C4-2B (cell line): Measurements from ENCODE around the gene LMAN2.

Experiments
- H3K27ac ChIP-seq: fragments of 450-650 bp; 2 replicates; pipeline ENCODE4 v1.5.1; 2017
- ZFX ChIP-seq: fragments of 450-650 bp; IDR thresholded peaks from 2 replicates; pipeline ENCODE4 v1.6.1; 2017
- TF ChIP-seq, protein P1 (sequence below): fragments of 450-650 bp; conservative IDR thresholded peaks from 2 replicates; pipeline ENCODE4 v1.5.1; 2017; ENCODE audit warnings: mild to moderate bottlenecking

Gene LMAN2

DNA sequence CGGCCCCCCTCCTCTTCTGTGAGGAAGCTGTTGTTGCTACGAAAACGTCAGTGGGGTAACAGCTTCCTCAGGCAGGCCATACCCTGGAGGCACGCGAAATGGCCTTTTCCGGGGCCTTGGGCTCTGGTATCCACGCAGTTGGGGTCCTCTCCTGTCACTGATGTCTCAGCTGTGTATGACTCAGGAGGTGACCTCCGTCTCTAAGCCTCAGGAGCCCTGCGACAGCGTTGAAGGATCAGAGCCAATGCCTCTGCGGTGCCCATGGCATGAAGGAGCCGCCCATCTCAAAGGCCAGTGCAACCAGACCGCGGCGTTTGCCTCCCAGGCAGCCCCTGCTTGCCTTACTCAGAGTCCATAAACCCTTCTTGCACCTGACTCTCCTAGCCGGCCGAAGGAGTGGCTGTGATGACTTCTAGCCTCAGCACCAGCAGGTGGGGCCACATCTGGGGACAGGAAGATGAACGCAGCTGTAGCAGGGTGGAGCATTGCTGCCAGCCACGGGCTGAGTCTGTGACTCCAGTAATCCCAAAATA lies 38.8 kb downstream of the LMAN2 start:
- peak overlapping the region; percentile 87 for H3K27ac ChIP-seq
- TF ChIP-seq ZFX: no peak
- TF ChIP-seq, protein P1, sequence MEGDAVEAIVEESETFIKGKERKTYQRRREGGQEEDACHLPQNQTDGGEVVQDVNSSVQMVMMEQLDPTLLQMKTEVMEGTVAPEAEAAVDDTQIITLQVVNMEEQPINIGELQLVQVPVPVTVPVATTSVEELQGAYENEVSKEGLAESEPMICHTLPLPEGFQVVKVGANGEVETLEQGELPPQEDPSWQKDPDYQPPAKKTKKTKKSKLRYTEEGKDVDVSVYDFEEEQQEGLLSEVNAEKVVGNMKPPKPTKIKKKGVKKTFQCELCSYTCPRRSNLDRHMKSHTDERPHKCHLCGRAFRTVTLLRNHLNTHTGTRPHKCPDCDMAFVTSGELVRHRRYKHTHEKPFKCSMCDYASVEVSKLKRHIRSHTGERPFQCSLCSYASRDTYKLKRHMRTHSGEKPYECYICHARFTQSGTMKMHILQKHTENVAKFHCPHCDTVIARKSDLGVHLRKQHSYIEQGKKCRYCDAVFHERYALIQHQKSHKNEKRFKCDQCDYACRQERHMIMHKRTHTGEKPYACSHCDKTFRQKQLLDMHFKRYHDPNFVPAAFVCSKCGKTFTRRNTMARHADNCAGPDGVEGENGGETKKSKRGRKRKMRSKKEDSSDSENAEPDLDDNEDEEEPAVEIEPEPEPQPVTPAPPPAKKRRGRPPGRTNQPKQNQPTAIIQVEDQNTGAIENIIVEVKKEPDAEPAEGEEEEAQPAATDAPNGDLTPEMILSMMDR: no peak; the same call in 1 of the 2 replicates

DNA sequence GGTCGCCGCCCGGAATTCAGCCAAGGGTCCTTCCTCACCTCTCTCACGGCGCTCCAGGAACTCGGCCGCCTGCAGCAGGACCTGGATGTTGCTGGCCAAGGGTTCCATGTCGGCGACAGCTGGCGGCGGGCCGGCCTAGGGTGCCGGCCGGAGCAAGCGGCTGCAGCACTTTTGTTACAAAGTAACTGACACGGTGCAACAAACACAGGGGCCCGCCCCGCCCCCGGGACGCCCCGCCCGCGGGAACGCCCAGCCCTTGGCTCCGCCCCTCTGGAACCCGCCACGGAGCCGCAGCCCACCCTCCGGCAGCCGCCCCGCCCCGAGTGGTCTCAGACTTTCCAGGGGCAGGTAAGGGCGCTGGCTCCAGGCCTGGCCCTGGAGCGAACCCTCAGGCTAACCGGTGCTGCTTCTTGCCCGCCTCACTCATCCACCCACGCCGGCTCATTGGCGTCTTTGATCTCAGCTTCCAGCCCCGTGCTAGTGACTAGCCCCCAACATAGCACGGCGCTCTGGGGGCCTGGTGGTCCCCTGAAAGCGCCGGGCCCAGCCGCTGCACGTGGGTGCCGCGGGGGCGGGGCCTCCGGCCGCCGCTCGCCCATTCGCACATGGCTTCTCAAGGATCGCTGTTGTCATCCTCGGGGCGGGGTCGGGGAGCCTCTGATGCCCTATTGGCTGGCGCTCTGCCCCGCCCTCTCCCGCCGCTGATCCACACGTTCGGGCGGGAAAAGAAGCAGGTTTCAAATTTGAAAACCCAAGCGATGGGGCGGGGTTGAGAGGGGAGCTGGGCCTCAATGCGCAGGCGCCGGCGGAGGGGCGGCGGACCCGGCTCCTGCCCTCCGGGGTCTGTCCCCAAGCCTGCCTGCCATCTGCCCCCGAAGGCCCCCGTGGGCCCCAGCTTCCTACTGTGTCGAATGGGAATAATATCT lies 39.5 kb downstream of the LMAN2 start, which contains the start of gene MXD3:
Gene MXD3 (minus strand): TSS at position 176 of the 926 bp plus-strand sequence. CDS start 68 bp downstream, at position 108.
- TF ChIP-seq ZFX: peak; percentile 60; the same call in 1 of the 2 replicates
- TF ChIP-seq, protein P1: no peak
- peak within 1 kb of the TSS; percentile 87 for H3K27ac ChIP-seq

- TF ChIP-seq, protein P1: no peak
- TF ChIP-seq ZFX: no peak; the same call in 1 of the 2 replicates
- H3K27ac ChIP-seq: peak overlapping the region; percentile 87
Observed at GRCh38 chr5:177311392-177311722, 40.1 kb downstream of the LMAN2 start.

- TF ChIP-seq ZFX: no peak
- TF ChIP-seq, protein P1: no peak
- H3K27ac ChIP-seq: peak overlapping the region; percentile 87
Observed at GRCh38 chr5:177310757-177311391, 40.6 kb downstream of the LMAN2 start.

DNA sequence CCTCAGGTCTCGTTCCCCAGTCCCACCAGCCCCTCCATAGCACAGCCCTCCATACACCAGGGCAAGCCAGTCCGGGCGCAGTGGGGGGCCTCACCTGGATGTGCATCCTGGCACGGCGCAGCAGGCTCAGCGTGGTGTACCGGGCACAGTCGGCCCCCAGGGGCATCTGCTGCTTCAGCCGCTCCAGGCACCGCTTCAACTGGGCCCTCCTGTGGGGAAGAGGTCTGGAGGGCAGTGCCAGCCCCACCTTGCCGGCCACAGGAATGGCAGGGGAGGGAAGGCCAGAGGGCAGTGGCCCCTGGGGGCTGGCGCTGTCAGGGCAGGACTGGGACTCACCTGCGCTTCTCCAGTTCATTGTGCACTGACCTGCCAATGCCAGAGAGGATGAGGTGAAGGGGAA lies 41.1 kb downstream of the LMAN2 start:
- no peak for TF ChIP-seq ZFX
- TF ChIP-seq, protein P1: no peak
- H3K27ac ChIP-seq: peak overlapping the region; percentile 87

- peak overlapping the region; percentile 87 for H3K27ac ChIP-seq
- TF ChIP-seq ZFX: no peak; the same call in 1 of the 2 replicates
- TF ChIP-seq, protein P1: peak; percentile 100
Observed at GRCh38 chr5:177309351-177310191, 41.9 kb downstream of the LMAN2 start.
